Measurements from ENCODE around the gene RAD51B.

GRCh38 chr14:67851785-67852410 lies 32.3 kb downstream of the RAD51B start:
- TF ChIP-seq CTCF (IDR thresholded peaks at IDR 0.05; ENCODE audit: insufficient read depth, low read length), result no peak
- TF ChIP-seq POLR2AphosphoS5 (IDR thresholded peaks at IDR 0.05; ENCODE audit: low read depth), result no peak
- TF ChIP-seq REST (IDR thresholded peaks at IDR 0.05; ENCODE audit: insufficient replicate concordance, low read depth), result no peak
- TF ChIP-seq GABPA (IDR thresholded peaks at IDR 0.05; ENCODE audit: low read depth), result no peak

Data from HL-60 (cell line).